ENCODE data around the gene BTBD19. TPM values are rescaled to one million over a fixed set of nuclear protein-coding genes. Genes with fewer than 3 reads are reported as not detected.
A peak's percentile ranks its signal among the peaks of the same experiment; 100 is the strongest.

Gene BTBD19
- total RNA-seq, 2 donors from 2014 or later: 18.8 to 53.6 TPM

- DNase-seq (ENCODE audit: low spot score) (no peak), ATAC-seq (ENCODE audit: insufficient number of reproducible peaks, low FRiP score, low read depth) (no peak)
- TF ChIP-seq CTCF (IDR thresholded peaks at IDR 0.05): no peak
- Histone ChIP-seq H3K36me3 (peaks cover 33% of the 10 kb centered on the region), H3K27ac (peak overlapping the region; percentile 97 to 99), H3K4me1 (ENCODE audit: control insufficient read depth in 1 of 2, low read depth in 2 of 2) (peaks cover 40 to 74% of the 10 kb centered on the region in 2 donors), H3K27me3 (replicated peaks; ENCODE audit: insufficient read depth) (no peaks in the 10 kb centered on the region), H3K4me3 (peak overlapping the region; percentile 94), H3K9me3 (no peaks in the 10 kb centered on the region)
Measured at GRCh38 chr1:44803312-44804095, 4.8 kb upstream of the BTBD19 start.

- Histone ChIP-seq H3K27ac (peak overlapping the region; percentile 99 to 100), H3K36me3 (peaks cover 33% of the 10 kb centered on the region), H3K9me3 (no peaks in the 10 kb centered on the region), H3K27me3 (replicated peaks; ENCODE audit: insufficient read depth) (no peaks in the 10 kb centered on the region), H3K4me3 (peak overlapping the region; percentile 52), H3K4me1 (ENCODE audit: control insufficient read depth in 1 of 2, low read depth in 2 of 2) (peaks cover 54 to 87% of the 10 kb centered on the region in 2 donors)
- TF ChIP-seq CTCF (IDR thresholded peaks at IDR 0.05): no peak
- DNase-seq (ENCODE audit: low spot score) (no peak), ATAC-seq (ENCODE audit: insufficient number of reproducible peaks, low FRiP score, low read depth) (no peak)
Measured at GRCh38 chr1:44805311-44806024, 2.9 kb upstream of the BTBD19 start.

- Histone ChIP-seq H3K27me3 (replicated peaks; ENCODE audit: insufficient read depth) (no peaks in the 10 kb centered on the region), H3K36me3 (peaks cover 33% of the 10 kb centered on the region), H3K27ac (peak overlapping the region; percentile 99 to 100), H3K9me3 (no peaks in the 10 kb centered on the region), H3K4me1 (ENCODE audit: control insufficient read depth in 1 of 2, low read depth in 2 of 2) (peaks cover 60 to 94% of the 10 kb centered on the region in 2 donors), H3K4me3 (peak overlapping the region; percentile 52)
- ATAC-seq (ENCODE audit: insufficient number of reproducible peaks, low FRiP score, low read depth): no peak
- no peak for TF ChIP-seq CTCF (IDR thresholded peaks at IDR 0.05)
- DNase-seq (ENCODE audit: low spot score): no peak
Measured at GRCh38 chr1:44806025-44806703, 2.2 kb upstream of the BTBD19 start.

- ATAC-seq (ENCODE audit: insufficient number of reproducible peaks, low FRiP score, low read depth) (peak; percentile 0), DNase-seq (ENCODE audit: low spot score) (no peak)
- TF ChIP-seq CTCF (IDR thresholded peaks at IDR 0.05): no peak
- H3K4me1 ChIP-seq (ENCODE audit: control insufficient read depth in 1 of 2, low read depth in 2 of 2): peaks cover 65 to 100% of the 10 kb centered on the region in 2 donors
- H3K4me3 ChIP-seq: peak within 1 kb of the TSS; percentile 59
- H3K27ac ChIP-seq: peak within 1 kb of the TSS; percentile 99 to 100
- H3K9me3 ChIP-seq: no peaks in the 10 kb centered on the region
- no peaks in the 10 kb centered on the region for H3K27me3 ChIP-seq (replicated peaks; ENCODE audit: insufficient read depth)
- H3K36me3 ChIP-seq: peaks cover 33% of the 10 kb centered on the region
Measured at GRCh38 chr1:44806704-44807363, 1.5 kb upstream of the BTBD19 start, which contains the start of gene DYNLT4. DYNLT4 (minus strand) TSS chr1:44807351; CDS start chr1:44806668, 683 bp downstream.
